HepG2 (cell line): ENCODE measurements around the gene MECR. TPM values are rescaled to one million over a fixed set of nuclear protein-coding genes. Genes with fewer than 3 reads are reported as not detected.

Experiments
- CREBL2 ChIP-seq: sonication (generic); formaldehyde crosslinking; IDR thresholded peaks from 2 replicates; pipeline ENCODE4 v1.8.1; 2023; ENCODE audit warnings: missing genetic modification reagents, mild to moderate bottlenecking, borderline replicate concordance
- DR1 ChIP-seq: sonication (generic); formaldehyde crosslinking; IDR thresholded peaks from 2 replicates; pipeline ENCODE4 v1.8.0; 2021; ENCODE audit warnings: mild to moderate bottlenecking, missing genetic modification reagents, inconsistent platforms
- FLYWCH1 ChIP-seq: sonication (generic); formaldehyde crosslinking; IDR thresholded peaks from 2 replicates; pipeline ENCODE4 v1.8.1; 2023; ENCODE audit warnings: mild to moderate bottlenecking, missing genetic modification reagents
- GATAD1 ChIP-seq: IDR thresholded peaks from 2 replicates; pipeline ENCODE4 v1.6.1; 2016; ENCODE audit warnings: missing genetic modification reagents, missing compliant biosample characterization
- LBX2 ChIP-seq: sonication (generic); formaldehyde crosslinking; IDR thresholded peaks from 2 replicates; pipeline ENCODE4 v1.5.0; 2020; ENCODE audit warnings: missing genetic modification reagents, mild to moderate bottlenecking, borderline replicate concordance
- MAX ChIP-seq: IDR thresholded peaks from 2 replicates; pipeline ENCODE4 v1.6.1; 2012; ENCODE audit warnings: inconsistent platforms
- SIN3B ChIP-seq: fragments of 150-350 bp; IDR thresholded peaks from 2 replicates; pipeline ENCODE4 v1.6.1; 2014; ENCODE audit warnings: low read length
- ZBTB43 ChIP-seq: sonication (generic); formaldehyde crosslinking; conservative IDR thresholded peaks from 2 replicates; pipeline ENCODE4 v1.4.0; 2020; ENCODE audit warnings: missing genetic modification reagents
- ZBTB44 ChIP-seq: sonication (generic); formaldehyde crosslinking; IDR thresholded peaks from 2 replicates; pipeline ENCODE4 v1.4.0; 2020; ENCODE audit warnings: missing genetic modification reagents
- ZNF17 ChIP-seq: sonication (generic); formaldehyde crosslinking; IDR thresholded peaks from 2 replicates; pipeline ENCODE4 v1.5.0; 2020; ENCODE audit warnings: mild to moderate bottlenecking, missing genetic modification reagents
- ZNF326 ChIP-seq: sonication (generic); formaldehyde crosslinking; IDR thresholded peaks from 2 replicates; pipeline ENCODE4 v1.4.0; 2020; ENCODE audit warnings: missing genetic modification reagents, borderline replicate concordance
- ZNF337 ChIP-seq: sonication (generic); formaldehyde crosslinking; IDR thresholded peaks from 2 replicates; pipeline ENCODE4 v1.5.1; 2020; ENCODE audit warnings: missing genetic modification reagents, low read depth, mild to moderate bottlenecking, borderline replicate concordance
- ZNF383 ChIP-seq: sonication (generic); formaldehyde crosslinking; IDR thresholded peaks from 2 replicates; pipeline ENCODE4 v1.4.0; 2020; ENCODE audit warnings: missing genetic modification reagents, mild to moderate bottlenecking, borderline replicate concordance
- ZNF512 ChIP-seq: sonication (generic); formaldehyde crosslinking; IDR thresholded peaks from 2 replicates; pipeline ENCODE4 v1.4.0; 2020; ENCODE audit warnings: mild to moderate bottlenecking, missing genetic modification reagents
- ZNF546 ChIP-seq: sonication (generic); formaldehyde crosslinking; conservative IDR thresholded peaks from 2 replicates; pipeline ENCODE4 v1.8.1; 2023; ENCODE audit warnings: mild to moderate bottlenecking, missing genetic modification reagents
- ZNF704 ChIP-seq: sonication (generic); formaldehyde crosslinking; IDR thresholded peaks from 2 replicates; pipeline ENCODE4 v1.8.1; 2023; ENCODE audit warnings: mild to moderate bottlenecking, inconsistent platforms, moderate library complexity, missing genetic modification reagents, borderline replicate concordance
- ZNF713 ChIP-seq: sonication (generic); formaldehyde crosslinking; IDR thresholded peaks from 2 replicates; pipeline ENCODE4 v1.4.0; 2020; ENCODE audit warnings: mild to moderate bottlenecking, missing genetic modification reagents
- ZNF776 ChIP-seq: sonication (generic); formaldehyde crosslinking; IDR thresholded peaks from 2 replicates; pipeline ENCODE4 v1.4.0; 2020; ENCODE audit warnings: mild to moderate bottlenecking, missing genetic modification reagents
- ZNF816 ChIP-seq: sonication (generic); formaldehyde crosslinking; IDR thresholded peaks from 2 replicates; pipeline ENCODE4 v1.8.0; 2022; ENCODE audit warnings: missing genetic modification reagents, mild to moderate bottlenecking, borderline replicate concordance
- ZNF841 ChIP-seq: sonication (generic); formaldehyde crosslinking; IDR thresholded peaks from 2 replicates; pipeline ENCODE4 v1.8.1; 2023; ENCODE audit warnings: missing genetic modification reagents, borderline replicate concordance
- ZSCAN21 ChIP-seq: sonication (generic); formaldehyde crosslinking; IDR thresholded peaks from 2 replicates; pipeline ENCODE4 v1.8.0; 2022; ENCODE audit warnings: mild to moderate bottlenecking, missing genetic modification reagents, moderate library complexity, borderline replicate concordance
- polyA plus RNA-seq, 8 experiments: library from polyadenylated mRNA; depleted of rRNA in 3 of 8; stranded (reverse) in 7 of 8; unstranded in 1 of 8; fragments of >200 nt; fragmentation: Illumina TruSeq in 4 of 8; extraction: Trizol in 4 of 8; gene quantifications; 2 replicates each; pipeline versions ENCODE4 v1.2.1 to v1.2.3, GENCODE V29; 2011 to 2016; ENCODE audit warnings: low read depth in 4 of 8, missing spikeins in 1 of 8, mixed read lengths in 1 of 8; ENCODE audit not compliant: insufficient read depth in 1 of 8
- total RNA-seq, 5 experiments: library from RNA; depleted of rRNA; stranded (reverse); fragments of >200 nt; fragmentation: Illumina TruSeq; extraction: Trizol; gene quantifications; 2 replicates each; pipeline ENCODE4 v1.2.3, GENCODE V29; 2016; ENCODE audit warnings: low read depth in 1 of 5

The MECR gene
- total and polyA plus RNA-seq, 2 of the 13 experiments (the other 11 are each of a cell fraction or from before 2014, with no cell fraction given), result 18.8 to 24.9 TPM

- TF ChIP-seq LBX2 (CRISPR knock-in tag) (peak; percentile 27; the same call in 1 of the 2 replicates), DR1 (no peak), FLYWCH1 (CRISPR knock-in tag) (no peak), ZNF337 (no peak), ZNF713 (no peak), ZBTB43 (peak; percentile 87), MAX (peak; percentile 56; the same call in 1 of the 2 replicates), ZNF816 (CRISPR knock-in tag) (no peak), ZNF704 (CRISPR knock-in tag) (no peak), CREBL2 (CRISPR knock-in tag) (no peak), ZNF17 (CRISPR knock-in tag) (no peak), ZSCAN21 (CRISPR knock-in tag) (no peak), SIN3B (no peak), ZNF776 (CRISPR knock-in tag) (no peak), ZNF512 (CRISPR knock-in tag) (no peak), ZNF383 (CRISPR knock-in tag) (no peak), ZNF546 (no peak), GATAD1 (0 out of 2 replicates have a peak, but pooled peaks have one; percentile 18), ZNF841 (CRISPR knock-in tag) (no peak), ZNF326 (CRISPR knock-in tag) (no peak), ZBTB44 (CRISPR knock-in tag) (no peak)
These were observed 7.3 kb upstream of the MECR start (continued) for GRCh38 chr1:29237852-29238619.
